Right atrium auricular region (tissue), 2 donors: ENCODE results near the gene GPLD1. TPM values are rescaled to one million over a fixed set of nuclear protein-coding genes. Genes with fewer than 3 reads are reported as not detected.

ENCODE experiments used
- DNase-seq: peaks from one replicate; pipeline ENCODE4 v3.0.0-alpha.2; 2019; ENCODE audit warnings: low spot score
- H3K27ac ChIP-seq, 2 donors: fragments of 200-600 bp; sonication (generic); 1 replicate in 1 of 2; 2 replicates in 1 of 2; pipeline ENCODE4 v1.5.1; 2016 to 2019
- H3K27me3 ChIP-seq, 2 donors: fragments of 200-600 bp; sonication (generic); one replicate each; pipeline versions ENCODE4 v1.5.1 to v1.6.0; 2017 to 2019
- H3K36me3 ChIP-seq: fragments of 200-600 bp; sonication (generic); one replicate; pipeline ENCODE4 v1.5.1; 2016
- H3K4me1 ChIP-seq, 2 donors: fragments of 200-600 bp; sonication (generic); one replicate each; pipeline versions ENCODE4 v1.5.1 to v1.6.0; 2017 to 2019
- H3K4me3 ChIP-seq, 2 donors: fragments of 200-600 bp; sonication (generic); 1 replicate in 1 of 2; 2 replicates in 1 of 2; pipeline ENCODE4 v1.5.1; 2017 to 2019; ENCODE audit warnings: mild to moderate bottlenecking in 1 of 2, moderate library complexity in 1 of 2
- H3K9me3 ChIP-seq, 2 donors: fragments of 200-600 bp; sonication (generic); one replicate each; pipeline ENCODE4 v1.5.1; 2019
- CTCF ChIP-seq, 2 donors: fragments of 200-600 bp; sonication (generic); IDR thresholded peaks; one replicate each; pipeline ENCODE4 v1.5.1; 2019; ENCODE audit warnings: antibody characterized with exemption in 2 of 2
- total RNA-seq, 2 donors: library from RNA; depleted of rRNA; stranded (reverse); fragments of >200 nt; gene quantifications; one replicate each; pipeline ENCODE4 v1.1.0, GENCODE V29; 2016

Gene GPLD1
- total RNA-seq, 2 donors from 2014 or later = 0.33 to 0.71 TPM

- Histone ChIP-seq H3K27ac (no peak overlapping the region), H3K27me3 (no peaks in the 10 kb centered on the region), H3K4me1 (no peaks in the 10 kb centered on the region), H3K4me3 (no peak overlapping the region), H3K36me3 (no peaks in the 10 kb centered on the region), H3K9me3 (no peaks in the 10 kb centered on the region)
- peak; percentile 49 for DNase-seq
- TF ChIP-seq CTCF (IDR thresholded peaks at IDR 0.05) = no peak
Observed at GRCh38 chr6:24464253-24465038, 24.9 kb downstream of the GPLD1 start.

- H3K36me3 ChIP-seq = no peaks in the 10 kb centered on the region
- no peaks in the 10 kb centered on the region for H3K9me3 ChIP-seq
- no peak overlapping the region for H3K4me3 ChIP-seq
- peak; percentile 1 for DNase-seq
- H3K27ac ChIP-seq = no peak overlapping the region
- no peaks in the 10 kb centered on the region for H3K27me3 ChIP-seq
- H3K4me1 ChIP-seq = no peaks in the 10 kb centered on the region
- TF ChIP-seq CTCF (IDR thresholded peaks at IDR 0.05) = no peak
Observed at GRCh38 chr6:24460966-24461365, 28.4 kb downstream of the GPLD1 start.

- H3K27ac ChIP-seq = no peak overlapping the region
- H3K9me3 ChIP-seq = no peaks in the 10 kb centered on the region
- no peaks in the 10 kb centered on the region for H3K36me3 ChIP-seq
- no peak for DNase-seq
- H3K4me1 ChIP-seq = no peaks in the 10 kb centered on the region
- no peak overlapping the region for H3K4me3 ChIP-seq
- TF ChIP-seq CTCF (IDR thresholded peaks at IDR 0.05) = no peak
- H3K27me3 ChIP-seq = no peaks in the 10 kb centered on the region
Observed at GRCh38 chr6:24458941-24459340, 30.4 kb downstream of the GPLD1 start.

GRCh38 chr6:24458134-24458533, 31.2 kb downstream of the GPLD1 start:
- Histone ChIP-seq H3K36me3 (no peaks in the 10 kb centered on the region), H3K4me3 (no peak overlapping the region), H3K4me1 (no peaks in the 10 kb centered on the region), H3K9me3 (no peaks in the 10 kb centered on the region), H3K27me3 (no peaks in the 10 kb centered on the region), H3K27ac (no peak overlapping the region)
- TF ChIP-seq CTCF (IDR thresholded peaks at IDR 0.05) = no peak
- DNase-seq = no peak

GRCh38 chr6:24455061-24455460, 34.3 kb downstream of the GPLD1 start:
- no peak for DNase-seq
- Histone ChIP-seq H3K4me3 (no peak overlapping the region), H3K27ac (no peak overlapping the region), H3K36me3 (no peaks in the 10 kb centered on the region), H3K4me1 (no peaks in the 10 kb centered on the region), H3K27me3 (no peaks in the 10 kb centered on the region), H3K9me3 (no peaks in the 10 kb centered on the region)
- no peak for TF ChIP-seq CTCF (IDR thresholded peaks at IDR 0.05)

- Histone ChIP-seq H3K36me3 (no peaks in the 10 kb centered on the region), H3K9me3 (no peaks in the 10 kb centered on the region), H3K4me1 (no peaks in the 10 kb centered on the region), H3K27ac (no peak overlapping the region), H3K27me3 (no peaks in the 10 kb centered on the region), H3K4me3 (no peak overlapping the region)
- TF ChIP-seq CTCF (IDR thresholded peaks at IDR 0.05) = no peak
- no peak for DNase-seq
Observed at GRCh38 chr6:24454452-24454851, 34.9 kb downstream of the GPLD1 start.
